PFSK-1 (cell line): ENCODE data around the gene STK11.

Source experiments
- FOXP2 ChIP-seq: optimal IDR thresholded peaks from 2 replicates; pipeline ENCODE3; 2011; ENCODE audit warnings: borderline replicate concordance, control low read depth, inconsistent platforms; ENCODE audit not compliant: insufficient read depth; ENCODE audit errors: extremely low read length, extremely low read depth
- POLR2AphosphoS5 ChIP-seq: IDR thresholded peaks from 2 replicates; pipeline ENCODE4 v1.6.1; 2012; ENCODE audit warnings: low read depth, mild to moderate bottlenecking, control low read depth, low read length, moderate library complexity
- REST ChIP-seq, 2 experiments: IDR thresholded peaks; 2 replicates each; pipeline versions ENCODE4 v1.6.1 to v1.8.0; 2011 to 2012; ENCODE audit warnings: low read depth in 2 of 2, low read length in 2 of 2, control low read depth in 1 of 2, inconsistent platforms in 1 of 2, mild to moderate bottlenecking in 1 of 2, moderate library complexity in 1 of 2; ENCODE audit not compliant: insufficient read depth in 1 of 2
- SIN3A ChIP-seq: IDR thresholded peaks from 2 replicates; pipeline ENCODE4 v1.6.1; 2012; ENCODE audit warnings: mild to moderate bottlenecking, low read length, moderate library complexity, borderline replicate concordance; ENCODE audit not compliant: insufficient read depth
- TAF1 ChIP-seq: IDR thresholded peaks from 2 replicates; pipeline ENCODE4 v1.6.1; 2012; ENCODE audit warnings: low read length, control low read depth, borderline replicate concordance; ENCODE audit not compliant: insufficient read depth

- TF ChIP-seq TAF1: no peak
- TF ChIP-seq SIN3A: no peak
- no peak for TF ChIP-seq POLR2AphosphoS5
- no peak for TF ChIP-seq REST (IDR thresholded peaks at IDR 0.05; ENCODE audit: insufficient read depth in 1 of 2, low read depth in 2 of 2, low read length in 2 of 2)
- TF ChIP-seq FOXP2: no peak
Observed at GRCh38 chr19:1183543-1184172, 21.9 kb upstream of the STK11 start.
